IPS-15b (cell line): ENCODE measurements around the gene ZMYM1.
"Not testable (repeated sequence)": the region's sequence is repeated elsewhere in the genome, so short reads cannot be mapped to it uniquely, and the experiment has no call there.

ENCODE experiments used
- H3K27me3 ChIP-seq: one replicate; pipeline ENCODE4 v1.6.1; 2013; ENCODE audit warnings: low read length; ENCODE audit not compliant: control insufficient read depth, insufficient read depth
- H3K36me3 ChIP-seq: one replicate; pipeline ENCODE4 v1.6.1; 2013; ENCODE audit warnings: low read length; ENCODE audit not compliant: control insufficient read depth, insufficient read depth
- H3K4me1 ChIP-seq: one replicate; pipeline ENCODE4 v1.6.1; 2013; ENCODE audit warnings: mild to moderate bottlenecking, low read length; ENCODE audit not compliant: control insufficient read depth, insufficient read depth
- H3K4me3 ChIP-seq: one replicate; pipeline ENCODE4 v1.5.1; 2013; ENCODE audit warnings: low read depth, low read length
- H3K9ac ChIP-seq: one replicate; pipeline ENCODE4 v1.6.1; 2013; ENCODE audit warnings: low read depth, mild to moderate bottlenecking, low read length
- H3K9me3 ChIP-seq: one replicate; pipeline ENCODE4 v1.6.1; 2013; ENCODE audit warnings: mild to moderate bottlenecking, low read length; ENCODE audit not compliant: control insufficient read depth, insufficient read depth

Gene ZMYM1

DNA sequence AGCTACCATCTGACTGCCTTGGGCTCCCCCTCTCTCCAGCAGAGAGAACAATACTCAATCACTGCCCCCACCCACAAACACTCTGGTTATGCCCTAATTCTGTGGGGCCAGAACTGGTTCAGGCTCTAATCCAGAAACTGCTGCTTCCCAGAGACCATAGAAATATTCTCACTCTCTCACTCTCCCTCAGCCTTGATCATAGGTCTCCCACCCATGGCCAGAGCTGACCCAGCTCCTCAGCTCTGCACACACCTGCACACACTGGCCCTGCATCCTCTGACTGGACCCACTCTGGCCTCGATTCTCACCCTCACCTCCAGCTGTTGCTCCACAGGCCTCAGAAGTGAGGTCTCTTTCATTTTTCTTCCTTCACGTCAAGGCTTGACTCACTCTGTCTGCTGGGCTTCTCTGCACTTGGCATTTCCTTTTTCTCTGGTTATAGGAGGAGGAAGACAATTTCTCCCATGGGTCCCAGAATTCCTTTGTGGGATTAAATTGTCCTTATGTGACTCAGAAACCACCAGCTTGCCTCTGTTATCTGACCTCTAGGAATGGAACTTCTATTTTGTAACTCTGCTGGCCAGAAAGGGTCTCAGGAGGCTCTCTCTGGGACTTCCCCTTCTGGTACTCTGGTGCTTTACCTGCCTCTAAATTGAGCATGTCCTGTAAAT is 31.9 kb upstream of the ZMYM1 start:
- no peaks in the 10 kb centered on the region for H3K27me3 ChIP-seq
- H3K36me3 ChIP-seq: no peaks in the 10 kb centered on the region
- H3K9me3 ChIP-seq: no peaks in the 10 kb centered on the region
- H3K9ac ChIP-seq: no peak overlapping the region
- no peaks in the 10 kb centered on the region for H3K4me1 ChIP-seq
- H3K4me3 ChIP-seq: no peak overlapping the region

DNA sequence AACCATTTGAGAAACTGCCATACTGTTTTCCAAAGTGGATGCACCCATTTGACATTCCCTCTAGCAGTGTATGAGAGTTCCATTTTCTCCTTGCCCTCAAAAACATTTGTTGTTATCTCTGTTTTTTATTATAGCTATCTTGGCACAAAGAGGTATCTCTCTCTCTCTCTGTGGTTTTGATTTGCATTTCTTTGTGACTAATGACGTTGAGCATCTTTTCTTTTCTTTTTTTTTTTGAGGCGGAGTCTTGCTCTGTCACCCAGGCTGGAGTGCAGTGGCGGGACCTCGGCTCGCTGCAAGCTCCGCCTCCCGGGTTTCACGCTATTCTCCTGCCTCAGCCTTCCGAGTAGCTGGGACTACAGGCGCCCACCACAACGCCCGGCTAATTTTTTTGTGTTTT is 30.1 kb upstream of the ZMYM1 start:
- Histone ChIP-seq H3K4me3 (no peak overlapping the region), H3K9ac (no peak overlapping the region), H3K27me3 (no peaks in the 10 kb centered on the region), H3K9me3 (no peaks in the 10 kb centered on the region), H3K36me3 (no peaks in the 10 kb centered on the region), H3K4me1 (no peaks in the 10 kb centered on the region)

DNA sequence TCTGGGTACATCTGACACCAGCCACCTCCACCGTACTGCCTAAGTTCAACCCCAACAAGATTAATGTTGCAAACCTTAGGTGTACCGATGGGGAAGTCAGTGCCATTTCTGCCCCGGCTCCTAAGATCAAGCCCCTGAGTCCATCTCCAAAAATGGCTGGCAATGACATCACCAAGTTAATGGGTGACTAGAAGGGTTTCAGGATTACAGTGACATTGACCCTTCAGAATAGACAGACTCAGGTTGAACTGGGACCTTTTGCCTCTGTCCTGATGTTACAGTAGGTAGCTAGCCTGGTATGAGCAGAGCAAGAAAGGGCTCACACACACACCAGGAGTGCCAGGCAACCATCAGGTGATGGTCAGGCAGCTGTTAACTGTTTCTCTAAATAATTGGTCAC is 25.8 kb upstream of the ZMYM1 start:
- no peaks in the 10 kb centered on the region for H3K27me3 ChIP-seq
- H3K36me3 ChIP-seq: no peaks in the 10 kb centered on the region
- no peaks in the 10 kb centered on the region for H3K4me1 ChIP-seq
- no peaks in the 10 kb centered on the region for H3K9me3 ChIP-seq
- no peak overlapping the region for H3K4me3 ChIP-seq
- H3K9ac ChIP-seq: no peak overlapping the region

DNA sequence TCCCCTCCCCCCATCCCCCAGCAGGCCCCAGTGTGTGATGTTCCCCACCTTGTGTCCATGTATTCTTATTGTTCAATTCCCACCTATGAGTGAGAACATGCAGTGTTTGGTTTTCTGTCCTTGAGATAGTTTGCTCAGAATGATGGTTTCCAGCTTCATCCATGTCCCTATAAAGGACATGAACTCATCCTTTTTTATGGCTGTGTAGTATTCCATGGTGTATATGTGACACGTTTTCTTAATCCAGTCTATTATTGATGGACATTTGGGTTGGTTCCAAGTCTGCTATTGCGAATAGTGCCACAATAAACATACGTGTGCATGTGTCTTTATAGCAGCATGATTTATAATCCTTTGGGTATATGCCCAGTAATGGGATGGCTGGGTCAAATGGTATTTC is 24.9 kb upstream of the ZMYM1 start:
- H3K36me3 ChIP-seq, H3K27me3 ChIP-seq, H3K4me1 ChIP-seq, H3K4me3 ChIP-seq, H3K9me3 ChIP-seq, H3K9ac ChIP-seq: not testable (repeated sequence)

DNA sequence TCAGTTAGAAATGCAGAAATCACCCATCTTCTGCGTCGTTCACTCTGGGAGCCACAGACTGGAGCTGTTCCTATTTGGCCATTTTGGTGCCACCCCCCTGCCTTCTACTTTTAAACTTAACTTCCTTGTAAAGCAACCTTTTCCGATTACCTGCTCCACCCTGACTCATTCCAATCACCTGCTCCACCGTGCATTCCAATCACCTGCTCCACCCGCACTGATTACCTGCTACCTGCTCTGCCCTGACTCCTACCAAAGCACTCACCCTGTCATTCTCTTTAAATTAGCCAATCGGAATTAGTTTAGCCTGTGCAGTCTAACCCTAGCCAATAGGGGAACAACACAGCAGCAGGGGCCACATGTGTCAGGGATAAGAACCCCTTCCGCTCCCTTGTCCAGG is 20.9 kb upstream of the ZMYM1 start:
- not testable (repeated sequence) for H3K36me3 ChIP-seq, H3K27me3 ChIP-seq, H3K4me1 ChIP-seq, H3K9me3 ChIP-seq, H3K9ac ChIP-seq, H3K4me3 ChIP-seq

DNA sequence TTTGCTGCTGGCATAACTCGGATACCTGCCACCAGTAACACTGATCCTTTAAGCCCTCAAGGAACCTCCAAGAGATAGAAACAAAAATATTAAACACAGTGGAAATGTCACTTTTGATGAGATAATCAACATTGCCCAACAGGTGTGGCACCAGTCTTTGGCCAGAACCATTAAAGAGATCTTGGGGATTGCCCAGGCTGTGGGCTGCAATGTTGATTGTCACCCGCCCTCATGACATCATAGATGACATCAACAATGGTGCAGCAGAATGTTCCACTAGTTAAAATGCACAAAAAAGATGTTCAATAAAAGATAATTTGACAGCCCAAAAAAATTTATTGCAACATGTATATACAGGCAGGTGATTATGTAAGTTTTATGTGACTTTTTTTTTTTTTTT is 20.2 kb upstream of the ZMYM1 start:
- Histone ChIP-seq H3K4me1 (no peaks in the 10 kb centered on the region), H3K9ac (no peak overlapping the region), H3K36me3 (no peaks in the 10 kb centered on the region), H3K4me3 (no peak overlapping the region), H3K27me3 (no peaks in the 10 kb centered on the region), H3K9me3 (no peaks in the 10 kb centered on the region)

DNA sequence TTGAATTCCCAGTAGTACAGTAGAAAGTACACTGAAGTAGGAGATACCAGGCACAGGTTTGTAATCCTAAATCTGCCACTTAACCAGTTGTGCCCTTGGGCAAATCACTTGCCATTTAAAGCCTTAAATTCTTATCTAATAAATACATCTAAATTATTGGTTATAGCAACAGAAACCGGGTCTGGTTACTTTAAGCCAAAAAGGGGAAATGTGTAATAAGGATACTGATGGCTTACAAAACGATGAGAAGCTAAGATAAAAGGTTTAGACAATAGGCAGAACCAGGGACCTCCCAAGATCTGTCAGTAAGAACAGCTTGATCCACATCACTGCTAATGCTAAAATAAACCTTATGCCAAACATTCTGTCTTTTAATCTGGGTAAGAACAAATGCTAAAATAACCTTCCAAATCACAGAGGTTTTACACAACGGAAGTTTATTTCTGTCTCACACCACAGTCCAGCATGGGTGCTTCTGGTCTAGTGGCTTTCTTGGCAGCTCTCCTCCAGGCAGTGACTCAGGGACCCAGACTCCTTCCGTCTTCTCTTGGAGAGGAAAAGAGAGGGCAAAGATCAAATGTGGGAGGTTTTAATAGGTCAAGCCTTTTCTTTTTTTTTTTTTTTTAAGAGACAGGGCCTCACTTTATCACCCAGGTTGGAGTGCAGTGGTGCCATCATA is 16.5 kb upstream of the ZMYM1 start:
- H3K4me3 ChIP-seq: no peak overlapping the region
- no peak overlapping the region for H3K9ac ChIP-seq
- H3K4me1 ChIP-seq: no peaks in the 10 kb centered on the region
- no peaks in the 10 kb centered on the region for H3K36me3 ChIP-seq
- no peaks in the 10 kb centered on the region for H3K27me3 ChIP-seq
- H3K9me3 ChIP-seq: no peaks in the 10 kb centered on the region

DNA sequence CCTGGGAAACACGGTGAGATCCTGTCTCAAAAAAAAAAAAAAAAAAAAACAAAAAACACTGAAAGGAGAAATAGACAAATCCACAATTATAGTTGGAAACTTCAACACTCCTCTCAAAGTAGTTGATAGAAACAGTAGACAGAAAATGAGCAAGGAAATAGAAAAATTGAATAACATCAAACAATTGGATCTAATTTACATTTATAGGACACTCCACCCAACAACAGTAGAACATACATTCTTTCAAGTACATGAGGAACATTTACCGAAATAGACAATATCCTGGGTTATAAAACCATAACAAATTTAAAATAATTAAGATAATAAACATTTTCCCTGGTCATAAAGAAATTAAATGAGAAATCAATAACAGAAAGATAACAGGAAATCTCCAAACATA is 14.9 kb upstream of the ZMYM1 start:
- no peaks in the 10 kb centered on the region for H3K36me3 ChIP-seq
- no peak overlapping the region for H3K9ac ChIP-seq
- H3K27me3 ChIP-seq: no peaks in the 10 kb centered on the region
- H3K9me3 ChIP-seq: no peaks in the 10 kb centered on the region
- H3K4me3 ChIP-seq: no peak overlapping the region
- no peaks in the 10 kb centered on the region for H3K4me1 ChIP-seq

DNA sequence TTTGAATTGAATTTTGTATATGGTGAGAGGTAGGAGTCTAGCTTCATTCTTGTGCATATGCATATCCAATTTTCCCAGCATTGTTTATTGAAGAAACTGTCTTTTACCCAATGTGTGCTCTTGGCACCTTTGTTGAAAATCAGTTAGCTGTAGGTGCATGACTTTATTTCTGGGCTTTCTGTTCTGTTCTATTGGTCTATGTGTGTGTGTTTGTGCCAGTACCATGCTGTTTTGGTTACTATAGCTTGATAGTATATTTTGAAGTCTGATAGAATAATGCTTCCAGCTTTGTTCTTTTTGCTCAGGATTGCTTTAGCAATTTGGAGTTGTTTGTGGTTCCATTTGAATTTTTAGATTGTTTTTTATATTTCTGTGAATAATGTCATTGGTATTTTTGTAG is 9.4 kb upstream of the ZMYM1 start:
- no peaks in the 10 kb centered on the region for H3K4me1 ChIP-seq
- H3K9me3 ChIP-seq: no peaks in the 10 kb centered on the region
- H3K4me3 ChIP-seq: no peak overlapping the region
- no peak overlapping the region for H3K9ac ChIP-seq
- no peaks in the 10 kb centered on the region for H3K27me3 ChIP-seq
- H3K36me3 ChIP-seq: no peaks in the 10 kb centered on the region

DNA sequence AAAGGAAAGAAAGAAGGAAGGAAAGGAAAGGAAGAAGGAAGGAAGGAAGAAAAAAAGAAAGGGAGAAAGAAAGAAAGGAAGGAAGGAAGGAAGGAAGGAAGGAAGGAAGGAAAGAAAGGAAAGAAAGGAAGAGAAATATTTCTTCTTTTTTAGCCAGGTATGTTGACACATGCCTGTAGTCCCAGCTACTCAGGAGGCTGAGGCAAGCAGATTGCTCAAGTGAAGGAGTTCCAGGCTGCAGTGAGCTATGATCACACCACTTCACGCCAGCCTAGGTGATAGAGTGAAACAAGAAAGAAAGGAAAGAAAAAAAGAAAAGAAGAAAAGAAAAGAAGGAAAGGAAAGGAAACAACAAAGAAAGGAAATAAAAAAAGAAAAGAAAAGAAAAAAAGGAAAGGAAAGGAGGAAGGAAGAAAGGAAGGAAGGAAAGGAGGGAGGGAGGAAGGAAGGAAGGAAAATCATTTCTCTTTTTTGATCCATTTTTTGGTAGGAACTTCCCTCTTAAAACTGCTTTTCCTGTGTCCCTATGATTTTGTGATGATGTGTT is 5.8 kb upstream of the ZMYM1 start:
- no peaks in the 10 kb centered on the region for H3K9me3 ChIP-seq

DNA sequence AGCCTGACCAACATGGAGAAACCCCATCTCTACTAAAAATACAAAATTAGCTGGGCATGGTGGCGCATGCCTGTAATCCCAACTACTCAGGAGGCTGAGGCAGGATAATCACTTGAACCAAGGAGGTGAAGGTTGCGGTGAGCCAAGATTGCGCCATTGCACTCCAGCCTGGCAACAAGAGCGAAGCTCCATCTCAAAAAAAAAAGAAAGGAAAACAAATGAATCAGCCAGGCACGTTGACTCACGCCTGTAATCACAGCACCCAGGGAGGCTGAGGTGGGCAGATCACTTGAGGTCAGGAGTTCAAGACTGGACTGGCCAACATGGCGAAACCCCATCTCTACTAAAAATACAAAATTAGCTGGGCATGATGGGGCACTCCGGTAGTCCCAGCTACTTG is 2.8 kb upstream of the ZMYM1 start:
- H3K4me3 ChIP-seq, H3K4me1 ChIP-seq, H3K9ac ChIP-seq, H3K9me3 ChIP-seq, H3K36me3 ChIP-seq, H3K27me3 ChIP-seq: not testable (repeated sequence)

More for the DNA sequence above, 5.8 kb upstream of the ZMYM1 start:
- Histone ChIP-seq H3K4me3 (no peak overlapping the region), H3K4me1 (peaks cover 2% of the 10 kb centered on the region), H3K36me3 (no peaks in the 10 kb centered on the region), H3K9ac (no peak overlapping the region), H3K27me3 (no peaks in the 10 kb centered on the region)

DNA sequence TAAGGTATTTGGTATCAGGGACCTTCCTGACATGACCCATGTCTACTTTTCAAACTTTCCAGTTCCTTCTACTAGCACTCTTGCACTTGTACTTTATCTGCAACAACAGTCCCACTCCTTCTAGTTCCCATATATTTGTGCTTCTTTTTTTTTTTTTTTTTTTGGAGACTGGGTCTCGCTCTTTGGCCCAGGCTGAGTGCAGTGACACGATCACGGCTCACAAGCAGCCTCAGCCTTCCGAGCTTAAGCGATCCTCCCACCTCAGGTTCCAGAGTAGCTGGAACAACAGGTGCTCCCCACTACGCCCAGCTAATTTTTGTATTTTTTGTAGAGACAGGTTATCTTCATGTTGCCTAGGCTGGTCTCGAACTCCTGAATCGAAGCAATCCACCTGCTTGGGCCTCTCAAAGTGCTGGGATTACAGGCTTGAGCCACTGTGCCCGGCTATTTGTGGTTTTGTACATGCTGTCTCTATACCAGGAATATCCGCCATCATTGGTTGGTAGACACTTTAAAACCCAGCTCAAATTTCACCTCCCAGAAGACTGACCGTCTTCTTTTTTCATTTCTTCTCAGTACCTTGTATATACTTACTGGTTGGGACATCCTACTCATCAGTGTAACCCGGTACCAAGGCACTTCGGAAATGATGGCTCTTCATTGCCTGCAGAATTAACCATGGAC is 1.1 kb downstream of the ZMYM1 start:
- no peaks in the 10 kb centered on the region for H3K9me3 ChIP-seq
- no peaks in the 10 kb centered on the region for H3K27me3 ChIP-seq
- peaks cover 12% of the 10 kb centered on the region for H3K4me1 ChIP-seq
- peak overlapping the region; percentile 90 for H3K4me3 ChIP-seq
- H3K9ac ChIP-seq: no peak overlapping the region
- H3K36me3 ChIP-seq: no peaks in the 10 kb centered on the region
